Retinal pigment epithelial cell (primary cell): Measurements from ENCODE around the gene WWOX.

Source experiments
- DNase-seq: peaks from one replicate; pipeline ENCODE4 v3.0.0-alpha.2; 2010; ENCODE audit warnings: low read depth
- H3K4me3 ChIP-seq: 2 replicates; pipeline ENCODE4 v1.5.1; 2011; ENCODE audit warnings: mild to moderate bottlenecking, low read length, control low read depth, moderate library complexity
- CTCF ChIP-seq: conservative IDR thresholded peaks from 2 replicates; pipeline ENCODE4 v1.5.1; 2011; ENCODE audit warnings: low read depth, low read length, control low read depth, inconsistent platforms

WWOX gene

GRCh38 chr16:78428193-78428592 lies 328.7 kb downstream of the WWOX start:
- no peak overlapping the region for H3K4me3 ChIP-seq
- TF ChIP-seq CTCF: no peak
- DNase-seq: no peak

- H3K4me3 ChIP-seq: no peak overlapping the region
- DNase-seq: no peak
- TF ChIP-seq CTCF: no peak
Observed at GRCh38 chr16:78430281-78430680, 330.8 kb downstream of the WWOX start.

GRCh38 chr16:78431004-78431670 lies 331.7 kb downstream of the WWOX start:
- DNase-seq: no peak
- H3K4me3 ChIP-seq: no peak overlapping the region
- no peak for TF ChIP-seq CTCF

GRCh38 chr16:78431701-78432100 lies 332.2 kb downstream of the WWOX start:
- TF ChIP-seq CTCF: no peak

GRCh38 chr16:78432451-78432850 lies 333.0 kb downstream of the WWOX start:
- no peak for TF ChIP-seq CTCF
- DNase-seq: no peak
- H3K4me3 ChIP-seq: no peak overlapping the region

More at GRCh38 chr16:78431701-78432100, 332.2 kb downstream of the WWOX start:
- H3K4me3 ChIP-seq: no peak overlapping the region
- DNase-seq: no peak

GRCh38 chr16:78433116-78433515 lies 333.7 kb downstream of the WWOX start:
- H3K4me3 ChIP-seq: no peak overlapping the region
- DNase-seq: no peak
- no peak for TF ChIP-seq CTCF

- no peak overlapping the region for H3K4me3 ChIP-seq
- no peak for TF ChIP-seq CTCF
- no peak for DNase-seq
Observed at GRCh38 chr16:78434401-78434800, 334.9 kb downstream of the WWOX start.
